ENCODE data around the gene HLTF. TPM values are rescaled to one million over a fixed set of nuclear protein-coding genes. Genes with fewer than 3 reads are reported as not detected.

HLTF gene
- polyA plus RNA-seq, 1 experiment, result 17.3 TPM

DNA sequence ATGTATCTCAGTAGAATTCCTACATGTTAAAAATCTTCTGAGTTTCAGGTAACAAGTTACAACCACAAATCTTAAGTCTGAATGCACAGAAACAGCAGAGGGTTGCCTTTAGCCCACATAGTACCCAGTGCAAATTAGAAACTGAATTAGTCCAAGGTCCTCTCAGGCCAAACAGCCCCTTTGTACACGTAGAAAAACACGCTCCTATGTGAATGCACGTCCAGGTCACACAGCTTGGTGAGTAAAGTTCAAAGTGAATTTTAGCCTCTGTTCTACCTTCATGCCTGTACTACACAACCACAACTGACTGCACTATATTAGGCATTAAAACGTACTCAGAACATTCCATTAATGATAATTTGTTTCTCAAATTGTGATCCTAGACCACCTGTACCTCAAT, 48.6 kb downstream of the HLTF start:
- Histone ChIP-seq H3K4me3 (ENCODE audit: low read depth, low read length) (no peak overlapping the region), H3K27me3 (ENCODE audit: control insufficient read depth, insufficient read depth, low read length) (no peaks in the 10 kb centered on the region), H3K36me3 (ENCODE audit: control insufficient read depth, insufficient read depth, low read length) (peaks cover 2% of the 10 kb centered on the region; the same call in 1 of the 2 replicates)
- CTCF ChIA-PET, result interaction anchor here (1.1 to 1.4 kb wide), 2 partner anchors 10 to 84 kb away, joined by 3 to 4 read pairs; no protein-coding TSS in a partner anchor
- TF ChIP-seq, protein P1, sequence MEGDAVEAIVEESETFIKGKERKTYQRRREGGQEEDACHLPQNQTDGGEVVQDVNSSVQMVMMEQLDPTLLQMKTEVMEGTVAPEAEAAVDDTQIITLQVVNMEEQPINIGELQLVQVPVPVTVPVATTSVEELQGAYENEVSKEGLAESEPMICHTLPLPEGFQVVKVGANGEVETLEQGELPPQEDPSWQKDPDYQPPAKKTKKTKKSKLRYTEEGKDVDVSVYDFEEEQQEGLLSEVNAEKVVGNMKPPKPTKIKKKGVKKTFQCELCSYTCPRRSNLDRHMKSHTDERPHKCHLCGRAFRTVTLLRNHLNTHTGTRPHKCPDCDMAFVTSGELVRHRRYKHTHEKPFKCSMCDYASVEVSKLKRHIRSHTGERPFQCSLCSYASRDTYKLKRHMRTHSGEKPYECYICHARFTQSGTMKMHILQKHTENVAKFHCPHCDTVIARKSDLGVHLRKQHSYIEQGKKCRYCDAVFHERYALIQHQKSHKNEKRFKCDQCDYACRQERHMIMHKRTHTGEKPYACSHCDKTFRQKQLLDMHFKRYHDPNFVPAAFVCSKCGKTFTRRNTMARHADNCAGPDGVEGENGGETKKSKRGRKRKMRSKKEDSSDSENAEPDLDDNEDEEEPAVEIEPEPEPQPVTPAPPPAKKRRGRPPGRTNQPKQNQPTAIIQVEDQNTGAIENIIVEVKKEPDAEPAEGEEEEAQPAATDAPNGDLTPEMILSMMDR (IDR thresholded peaks at IDR 0.05; ENCODE audit: insufficient read depth, low read depth, low read length), result no peak
- POLR2A ChIA-PET, result no interaction called here
- DNase-seq (ENCODE audit: low read depth), result no peak

DNA sequence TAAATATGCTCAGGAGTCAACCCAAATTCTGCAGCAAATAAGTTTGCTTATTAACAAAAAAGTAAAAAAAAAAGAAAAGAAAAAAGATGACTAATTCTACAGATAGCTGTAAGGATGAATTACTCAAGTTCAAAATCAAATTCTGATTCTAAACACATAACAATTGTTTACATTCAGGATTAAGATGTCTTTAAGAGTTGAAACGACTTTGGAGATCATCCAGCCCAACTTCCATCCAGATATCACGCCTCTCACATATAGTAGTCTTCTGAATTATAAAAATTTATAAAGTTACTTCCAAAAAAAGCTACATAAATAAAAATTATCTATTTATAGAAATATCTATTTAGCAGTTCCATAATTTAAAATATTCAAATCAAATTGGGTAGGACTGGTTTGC, 55.2 kb downstream of the HLTF start:
- Histone ChIP-seq H3K27me3 (ENCODE audit: control insufficient read depth, insufficient read depth, low read length) (no peaks in the 10 kb centered on the region), H3K36me3 (ENCODE audit: control insufficient read depth, insufficient read depth, low read length) (peaks cover 1% of the 10 kb centered on the region), H3K4me3 (ENCODE audit: low read depth, low read length) (no peak overlapping the region)
- ChIA-PET POLR2A (no interaction called here), CTCF (interaction anchor here (0.8 to 1.1 kb wide), 2 partner anchors 10 to 69 kb away, joined by 3 to 6 read pairs; no protein-coding TSS in a partner anchor)
- TF ChIP-seq, protein P1 (IDR thresholded peaks at IDR 0.05; ENCODE audit: insufficient read depth, low read depth, low read length), result no peak
- no peak for DNase-seq (ENCODE audit: low read depth)

DNA sequence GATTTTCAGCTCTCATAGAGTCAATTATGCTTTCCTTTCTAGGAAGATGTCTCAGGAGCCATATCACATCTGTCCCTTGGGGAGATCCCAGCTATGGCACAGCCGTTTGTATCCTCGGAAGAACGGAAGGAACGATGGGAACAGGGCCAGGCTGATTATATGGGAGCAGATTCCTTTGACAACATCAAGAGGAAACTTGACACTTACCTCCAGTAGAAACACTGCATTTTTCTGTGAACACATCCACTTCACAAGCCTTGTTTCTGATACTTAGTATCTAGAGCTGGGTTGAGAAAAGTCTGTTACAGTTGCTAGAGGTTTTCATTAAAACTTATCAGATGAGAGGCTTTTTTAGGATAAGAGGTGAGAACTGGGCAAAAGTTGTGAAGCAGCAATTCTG, 59.6 kb downstream of the HLTF start:
- no peak for DNase-seq (ENCODE audit: low read depth)
- ChIA-PET CTCF (no interaction called here), POLR2A (no interaction called here)
- Histone ChIP-seq H3K4me3 (ENCODE audit: low read depth, low read length) (no peak overlapping the region), H3K27me3 (ENCODE audit: control insufficient read depth, insufficient read depth, low read length) (no peaks in the 10 kb centered on the region), H3K36me3 (ENCODE audit: control insufficient read depth, insufficient read depth, low read length) (peaks cover 4% of the 10 kb centered on the region)
- TF ChIP-seq, protein P1 (IDR thresholded peaks at IDR 0.05; ENCODE audit: insufficient read depth, low read depth, low read length), result no peak

DNA sequence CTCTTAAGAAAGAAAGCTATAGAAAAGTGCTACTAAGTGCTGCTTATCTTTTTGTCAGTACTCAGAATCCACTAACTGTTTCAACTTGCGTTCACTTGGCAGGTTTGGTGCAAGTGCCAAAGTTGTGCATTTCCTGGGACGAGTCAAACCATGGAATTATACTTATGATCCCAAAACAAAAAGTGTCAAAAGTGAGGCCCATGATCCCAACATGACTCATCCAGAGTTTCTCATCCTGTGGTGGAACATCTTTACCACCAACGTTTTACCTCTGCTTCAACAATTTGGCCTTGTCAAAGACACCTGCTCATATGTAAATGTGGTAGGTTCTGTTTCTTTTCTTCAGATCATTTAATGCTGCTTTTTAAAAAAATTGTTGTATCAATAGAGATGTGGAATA, 62.4 kb downstream of the HLTF start:
- TF ChIP-seq, protein P1 (IDR thresholded peaks at IDR 0.05; ENCODE audit: insufficient read depth, low read depth, low read length), result no peak
- Histone ChIP-seq H3K4me3 (ENCODE audit: low read depth, low read length) (no peak overlapping the region), H3K27me3 (ENCODE audit: control insufficient read depth, insufficient read depth, low read length) (no peaks in the 10 kb centered on the region), H3K36me3 (ENCODE audit: control insufficient read depth, insufficient read depth, low read length) (peaks cover 4% of the 10 kb centered on the region)
- DNase-seq (ENCODE audit: low read depth), result no peak
- ChIA-PET CTCF (no interaction called here), POLR2A (no interaction called here)

DNA sequence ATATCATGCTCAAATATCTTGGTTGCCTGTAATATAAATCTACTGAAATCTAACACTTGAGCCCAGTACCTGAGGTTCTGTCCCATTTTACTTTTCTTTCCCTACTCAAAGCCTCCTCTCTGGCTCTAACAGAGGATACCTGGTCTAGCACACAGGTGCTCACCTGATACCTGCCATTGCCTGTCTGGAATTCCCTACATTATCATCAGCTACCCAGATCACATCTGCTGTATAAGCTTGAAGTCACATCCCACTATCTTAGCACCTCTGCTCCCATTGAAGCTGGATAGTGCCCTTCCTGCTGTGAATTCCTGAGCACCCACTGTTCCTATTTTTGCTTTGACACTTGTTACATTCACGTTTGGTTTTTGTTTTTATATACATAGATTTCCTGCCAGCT, 64.5 kb downstream of the HLTF start:
- TF ChIP-seq, protein P1 (IDR thresholded peaks at IDR 0.05; ENCODE audit: insufficient read depth, low read depth, low read length), result no peak
- Histone ChIP-seq H3K4me3 (ENCODE audit: low read depth, low read length) (no peak overlapping the region), H3K36me3 (ENCODE audit: control insufficient read depth, insufficient read depth, low read length) (peaks cover 3% of the 10 kb centered on the region), H3K27me3 (ENCODE audit: control insufficient read depth, insufficient read depth, low read length) (no peaks in the 10 kb centered on the region)
- POLR2A ChIA-PET, result no interaction called here
- DNase-seq (ENCODE audit: low read depth), result no peak
- CTCF ChIA-PET, result interaction anchor here (1.3 kb wide), 1 partner anchor 9 kb away, joined by 6 read pairs; no protein-coding TSS in a partner anchor
